Prostate gland (tissue), 2 donors: ENCODE measurements around the gene FAM53B.

ENCODE experiments used
- CTCF ChIP-seq, 4 experiments: fragments of 200-600 bp in 2 of 4; fragments of 450-650 bp in 2 of 4; sonication (generic) in 2 of 4; IDR thresholded peaks; 1 replicate in 3 of 4; 2 replicates in 1 of 4; pipeline ENCODE4 v1.5.1; 2016 to 2019; ENCODE audit warnings: antibody characterized with exemption in 4 of 4, mild to moderate bottlenecking in 2 of 4, moderate library complexity in 2 of 4
- POLR2A ChIP-seq: fragments of 450-650 bp; IDR thresholded peaks from one replicate; pipeline ENCODE4 v1.6.1; 2016; ENCODE audit warnings: antibody characterized with exemption, mild to moderate bottlenecking
- POLR2AphosphoS5 ChIP-seq: sonication (generic); formaldehyde crosslinking; IDR thresholded peaks from one replicate; pipeline ENCODE4 v1.6.1; 2017; ENCODE audit warnings: antibody characterized with exemption

- TF ChIP-seq CTCF (IDR thresholded peaks at IDR 0.05) (no peak), POLR2A (no peak), POLR2AphosphoS5 (no peak)
These were observed 151.3 kb downstream of the FAM53B start for GRCh38 chr10:124592736-124593430.
